Keratinocyte (primary cell): Measurements from ENCODE around the gene GPC5. TPM values are rescaled to one million over a fixed set of nuclear protein-coding genes. Genes with fewer than 3 reads are reported as not detected.

ENCODE experiments used
- DNase-seq: peaks from one replicate; pipeline ENCODE4 v3.0.0-alpha.2; 2011; ENCODE audit warnings: low read depth, missing footprints, low spot score
- FAIRE-seq: peaks from 2 replicates; lab custom pipeline; 2011; peaks lifted over from hg19 to GRCh38; lab: Jason Lieb, UNC
- H2AFZ ChIP-seq: 2 replicates; pipeline ENCODE4 v1.6.0; 2012; ENCODE audit warnings: low read length, control low read depth, inconsistent platforms; ENCODE audit not compliant: control insufficient read depth
- H3K27ac ChIP-seq: 2 replicates; pipeline ENCODE4 v1.5.1; 2011; ENCODE audit warnings: low read length; ENCODE audit not compliant: control insufficient read depth, insufficient read depth
- H3K27me3 ChIP-seq: 3 replicates; pipeline ENCODE4 v1.6.0; 2011; ENCODE audit warnings: low read length; ENCODE audit not compliant: control insufficient read depth, insufficient read depth; ENCODE audit errors: extremely low read depth
- H3K36me3 ChIP-seq, 2 experiments: 2 replicates in 1 of 2; 3 replicates in 1 of 2; pipeline ENCODE4 v1.5.1; 2011; ENCODE audit warnings: low read length in 2 of 2, mild to moderate bottlenecking in 1 of 2; ENCODE audit not compliant: control insufficient read depth in 2 of 2, insufficient read depth in 2 of 2; ENCODE audit errors: extremely low read depth in 1 of 2
- H3K4me1 ChIP-seq: 3 replicates; pipeline ENCODE4 v1.5.1; 2011; ENCODE audit warnings: low read length; ENCODE audit not compliant: control insufficient read depth, insufficient read depth; ENCODE audit errors: extremely low read depth
- H3K4me2 ChIP-seq: 3 replicates; pipeline ENCODE4 v1.6.0; 2011; ENCODE audit warnings: low read depth, low read length; ENCODE audit not compliant: control insufficient read depth, insufficient read depth; ENCODE audit errors: extremely low read depth
- H3K4me3 ChIP-seq, 3 experiments: fragments of 200-600 bp in 1 of 3; sonication (generic) in 1 of 3; 2 replicates in 2 of 3; 3 replicates in 1 of 3; pipeline ENCODE4 v1.5.1; 2011 to 2016; ENCODE audit warnings: low read length in 3 of 3, mild to moderate bottlenecking in 3 of 3, control low read depth in 2 of 3, inconsistent platforms in 1 of 3, low read depth in 1 of 3, mixed read lengths in 1 of 3, mixed run types in 1 of 3, moderate library complexity in 1 of 3; ENCODE audit not compliant: control insufficient read depth in 2 of 3, insufficient read depth in 2 of 3; ENCODE audit errors: extremely low read depth in 1 of 3
- H3K79me2 ChIP-seq: 2 replicates; pipeline ENCODE4 v1.6.0; 2012; ENCODE audit warnings: low read length; ENCODE audit not compliant: control insufficient read depth, insufficient read depth
- H3K9ac ChIP-seq: 3 replicates; pipeline ENCODE4 v1.6.0; 2011; ENCODE audit warnings: low read length; ENCODE audit not compliant: control insufficient read depth, insufficient read depth; ENCODE audit errors: extremely low read depth
- H3K9me1 ChIP-seq: 3 replicates; pipeline ENCODE4 v1.6.0; 2011; ENCODE audit warnings: low read length; ENCODE audit not compliant: control insufficient read depth, insufficient read depth; ENCODE audit errors: extremely low read depth
- H3K9me3 ChIP-seq: 2 replicates; pipeline ENCODE4 v1.5.1; 2012; ENCODE audit warnings: low read depth, low read length; ENCODE audit not compliant: control insufficient read depth
- H4K20me1 ChIP-seq: 3 replicates; pipeline ENCODE4 v1.6.0; 2011; ENCODE audit warnings: low read length; ENCODE audit not compliant: control insufficient read depth, insufficient read depth; ENCODE audit errors: extremely low read depth
- CTCF ChIP-seq, 3 experiments: IDR thresholded peaks in 1 of 3; conservative IDR thresholded peaks in 1 of 3; optimal IDR thresholded peaks in 1 of 3; 2 replicates in 2 of 3; 3 replicates in 1 of 3; pipeline versions ENCODE3 to v1.5.1; 2011; ENCODE audit warnings: low read length in 3 of 3, mild to moderate bottlenecking in 3 of 3, moderate library complexity in 2 of 3, control low read depth in 1 of 3, inconsistent platforms in 1 of 3; ENCODE audit not compliant: insufficient read depth in 2 of 3; ENCODE audit errors: extremely low read depth in 1 of 3
- EZH2 ChIP-seq: IDR thresholded peaks from one replicate; pipeline ENCODE4 v1.6.1; 2012; ENCODE audit warnings: inconsistent platforms, mild to moderate bottlenecking, low read length, moderate library complexity
- dilution Hi-C: fragments of 300-500 bp; cut with MboI; formaldehyde crosslinking; loops from one replicate; pipeline ENCODE4 v1.7.0; 2020; ENCODE audit warnings: low sequenced_read_pairs; ENCODE audit not compliant: extremely low pct_ligation_motif_present
- polyA plus RNA-seq, 5 experiments: library from polyadenylated mRNA; depleted of rRNA in 3 of 5; stranded (reverse) in 3 of 5; stranded (forward) in 1 of 5; unstranded in 1 of 5; fragments of >200 nt; gene quantifications; 1 replicate in 1 of 5; 2 replicates in 3 of 5; 3 replicates in 1 of 5; pipeline versions ENCODE4 v1.2.1 to v1.2.3, GENCODE V29; 2011 to 2012; ENCODE audit warnings: missing spikeins in 2 of 5, low read depth in 1 of 5, low replicate concordance in 1 of 5

Gene GPC5
- polyA plus RNA-seq, 1 donor (not counting 4 experiments of a cell fraction or from before 2014, with no cell fraction given), result 0.10 TPM

GRCh38 chr13:91401920-91402319 lies 3.5 kb downstream of the GPC5 start:
- Histone ChIP-seq H3K9me3 (no peaks in the 10 kb centered on the region), H3K4me2 (no peak overlapping the region), H4K20me1 (no peaks in the 10 kb centered on the region), H3K79me2 (no peaks in the 10 kb centered on the region), H3K36me3 (no peaks in the 10 kb centered on the region), H3K4me1 (peaks cover 4% of the 10 kb centered on the region), H3K27ac (no peak overlapping the region), H3K9ac (no peak overlapping the region), H2AFZ (no peak overlapping the region), H3K9me1 (no peaks in the 10 kb centered on the region), H3K4me3 (no peak overlapping the region), H3K27me3 (peaks cover 26% of the 10 kb centered on the region)
- TF ChIP-seq EZH2, result no peak
- no peak for TF ChIP-seq CTCF (optimal IDR thresholded peaks at IDR 0.05 in 1 of 3, IDR thresholded peaks at IDR 0.05 in 1 of 3, conservative IDR thresholded peaks at IDR 0.05 in 1 of 3; ENCODE audit: extremely low read depth in 1 of 3, insufficient read depth in 2 of 3, low read length in 3 of 3)
- FAIRE-seq, result no peak
- no peak for DNase-seq
- dilution Hi-C loops, result no loop called here

GRCh38 chr13:91405240-91405639 lies 6.8 kb downstream of the GPC5 start:
- Histone ChIP-seq H3K79me2 (no peaks in the 10 kb centered on the region), H3K27me3 (peaks cover 9% of the 10 kb centered on the region), H3K4me1 (no peaks in the 10 kb centered on the region), H4K20me1 (no peaks in the 10 kb centered on the region), H3K9ac (no peak overlapping the region), H3K27ac (no peak overlapping the region), H3K9me3 (no peaks in the 10 kb centered on the region), H3K9me1 (no peaks in the 10 kb centered on the region), H3K36me3 (no peaks in the 10 kb centered on the region), H3K4me3 (no peak overlapping the region), H2AFZ (no peak overlapping the region), H3K4me2 (no peak overlapping the region)
- DNase-seq, result no peak
- FAIRE-seq, result no peak
- TF ChIP-seq CTCF (optimal IDR thresholded peaks at IDR 0.05 in 1 of 3, IDR thresholded peaks at IDR 0.05 in 1 of 3, conservative IDR thresholded peaks at IDR 0.05 in 1 of 3; ENCODE audit: extremely low read depth in 1 of 3, insufficient read depth in 2 of 3, low read length in 3 of 3) (no peak), EZH2 (no peak)
- dilution Hi-C loops, result no loop called here
